SK-N-MC (cell line): ENCODE data around the gene SF1.

Experiments used
- EZH2 ChIP-seq: fragments of 200-600 bp; sonication (generic); IDR thresholded peaks from one replicate; pipeline ENCODE4 v1.6.1; 2017; ENCODE audit warnings: antibody characterized with exemption
- FOXP2 ChIP-seq: optimal IDR thresholded peaks from 2 replicates; pipeline ENCODE3; 2011; ENCODE audit warnings: mild to moderate bottlenecking, moderate library complexity; ENCODE audit not compliant: insufficient read depth; ENCODE audit errors: extremely low read length, control extremely low read depth
- POLR2AphosphoS5 ChIP-seq: IDR thresholded peaks from 2 replicates; pipeline ENCODE4 v1.6.1; 2012; ENCODE audit warnings: mild to moderate bottlenecking, low read depth, low read length, borderline replicate concordance

DNA sequence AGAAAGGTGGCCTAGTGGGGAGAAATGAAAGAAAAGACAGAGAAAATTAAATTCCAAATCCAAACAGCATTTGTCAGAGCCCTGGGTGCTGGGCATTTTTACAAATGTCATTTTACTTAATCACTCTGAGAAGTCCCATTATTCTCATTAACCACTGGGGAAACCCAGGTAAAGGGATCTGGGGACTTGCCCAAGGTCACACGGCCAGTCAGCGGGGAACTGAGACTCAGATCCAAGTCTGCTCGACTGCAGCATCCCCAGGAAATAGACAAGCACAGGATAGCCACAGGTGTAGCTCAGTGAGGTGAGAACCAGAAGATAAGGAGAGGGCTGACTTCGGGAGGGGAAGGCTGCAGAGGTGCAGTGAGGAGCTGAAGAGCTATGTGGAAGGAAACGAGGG, 63.2 kb downstream of the SF1 start:
- TF ChIP-seq POLR2AphosphoS5 (no peak), EZH2 (no peak), FOXP2 (no peak)
